HL-60 (cell line): ENCODE results near the gene SLC1A1.

ENCODE experiments used
- DNase-seq, 2 experiments: peaks; one replicate each; pipeline ENCODE4 v3.0.0-alpha.2; 2010 to 2020; ENCODE audit warnings: low read depth in 1 of 2, low spot score in 1 of 2
- H3K27ac ChIP-seq: fragments of 250-450 bp; sonication (Bioruptor Pico); replicated peaks from 2 replicates; pipeline ENCODE4 v1.5.1; 2020; ENCODE audit warnings: mild to moderate bottlenecking, moderate library complexity
- H3K27me3 ChIP-seq: fragments of 250-450 bp; sonication (Bioruptor Pico); 2 replicates; pipeline ENCODE4 v1.5.1; 2021; ENCODE audit warnings: mild to moderate bottlenecking, moderate library complexity; ENCODE audit not compliant: insufficient read depth, poor library complexity, severe bottlenecking
- H3K4me3 ChIP-seq: replicated peaks from 2 replicates; pipeline ENCODE4 v1.5.1; 2011; ENCODE audit warnings: mild to moderate bottlenecking, control low read depth, low read length; ENCODE audit not compliant: insufficient read depth
- CTCF ChIP-seq: IDR thresholded peaks from one replicate; pipeline ENCODE4 v1.5.1; 2011; ENCODE audit warnings: low read length, control low read depth, inconsistent platforms; ENCODE audit not compliant: insufficient read depth
- GABPA ChIP-seq: IDR thresholded peaks from 2 replicates; pipeline ENCODE4 v1.6.1; 2012; ENCODE audit warnings: low read depth
- POLR2AphosphoS5 ChIP-seq: IDR thresholded peaks from 2 replicates; pipeline ENCODE4 v1.6.1; 2012; ENCODE audit warnings: low read depth
- REST ChIP-seq: IDR thresholded peaks from 2 replicates; pipeline ENCODE4 v1.6.1; 2012; ENCODE audit warnings: low read depth; ENCODE audit not compliant: insufficient replicate concordance
- SPI1 ChIP-seq: IDR thresholded peaks from 2 replicates; pipeline ENCODE4 v1.6.1; 2012; ENCODE audit warnings: low read depth, mild to moderate bottlenecking, borderline replicate concordance

The SLC1A1 gene

GRCh38 chr9:4461437-4461836, 28.8 kb upstream of the SLC1A1 start:
- no peak for DNase-seq
- no peak overlapping the region for H3K27ac ChIP-seq
- no peaks in the 10 kb centered on the region for H3K27me3 ChIP-seq
- TF ChIP-seq GABPA (no peak), POLR2AphosphoS5 (no peak), SPI1 (no peak), REST (no peak), CTCF (no peak)
- no peak overlapping the region for H3K4me3 ChIP-seq

- H3K4me3 ChIP-seq = no peak overlapping the region
- DNase-seq = no peak
- no peaks in the 10 kb centered on the region for H3K27me3 ChIP-seq
- H3K27ac ChIP-seq = no peak overlapping the region
- TF ChIP-seq POLR2AphosphoS5 (no peak), SPI1 (no peak), GABPA (no peak), REST (no peak), CTCF (no peak)
These were observed 26.4 kb upstream of the SLC1A1 start for GRCh38 chr9:4463824-4464223.

- H3K27me3 ChIP-seq = no peaks in the 10 kb centered on the region
- DNase-seq = no peak
- H3K4me3 ChIP-seq = no peak overlapping the region
- TF ChIP-seq GABPA (no peak), POLR2AphosphoS5 (no peak), CTCF (no peak), SPI1 (no peak), REST (no peak)
- no peak overlapping the region for H3K27ac ChIP-seq
These were observed 25.3 kb upstream of the SLC1A1 start for GRCh38 chr9:4464911-4465513.
